Dermis microvascular lymphatic vessel endothelial cell (primary cell): ENCODE data around the gene ADSL. TPM values are rescaled to one million over a fixed set of nuclear protein-coding genes. Genes with fewer than 3 reads are reported as not detected.

Experiments
- DNase-seq, 2 donors: peaks; one replicate each; pipeline versions ENCODE4 v3.0.0 to v3.0.0-alpha.2; 2010; ENCODE audit warnings: low read depth in 2 of 2
- total RNA-seq: library from RNA; depleted of rRNA; stranded (reverse); fragments of >200 nt; gene quantifications from 2 replicates; pipeline ENCODE4 v1.2.1, GENCODE V29; 2014

The ADSL gene
- total RNA-seq, 1 donor from 2014 or later = 153 TPM

DNA sequence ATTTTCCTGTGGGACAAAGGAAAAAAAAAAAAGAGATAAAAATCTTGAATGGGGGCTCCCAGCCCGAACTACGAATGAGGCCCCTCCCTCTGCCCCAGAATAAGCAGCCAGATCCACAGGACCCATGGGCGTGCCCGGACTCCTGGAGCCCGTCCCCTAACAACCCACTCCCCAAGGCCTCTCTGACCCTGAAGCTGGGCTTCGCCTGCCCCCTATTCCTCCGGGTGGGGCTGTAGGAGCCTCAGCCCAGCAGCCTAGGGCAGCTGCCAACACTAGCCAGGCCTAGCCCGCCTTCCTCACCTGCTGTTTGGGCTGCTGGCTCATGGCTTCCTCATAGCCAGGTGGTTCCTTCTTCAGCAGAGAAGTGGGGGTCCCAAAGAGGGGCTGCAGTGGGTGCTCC is 70.7 kb downstream of the ADSL start:
- no peak for DNase-seq

DNA sequence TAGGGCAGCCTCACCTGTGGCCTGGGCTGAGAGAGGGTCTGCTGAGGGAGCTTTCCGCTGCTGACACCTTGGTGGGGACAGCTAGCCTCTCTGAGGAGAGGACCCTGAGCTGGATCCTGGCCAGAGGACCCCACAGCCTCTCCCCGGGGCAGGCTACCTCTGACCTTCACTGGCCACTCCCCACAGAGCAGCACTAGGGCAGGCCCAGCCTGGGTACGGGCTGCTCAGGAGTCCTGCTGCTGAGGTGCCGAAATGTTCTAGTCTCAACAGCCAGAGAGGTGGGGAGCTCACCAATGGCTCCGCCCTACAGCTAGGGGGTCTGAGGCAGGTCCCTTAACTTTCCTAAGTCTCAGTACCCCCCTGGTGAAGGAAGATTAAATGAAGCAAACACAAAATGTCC is 71.6 kb downstream of the ADSL start:
- DNase-seq = no peak

DNA sequence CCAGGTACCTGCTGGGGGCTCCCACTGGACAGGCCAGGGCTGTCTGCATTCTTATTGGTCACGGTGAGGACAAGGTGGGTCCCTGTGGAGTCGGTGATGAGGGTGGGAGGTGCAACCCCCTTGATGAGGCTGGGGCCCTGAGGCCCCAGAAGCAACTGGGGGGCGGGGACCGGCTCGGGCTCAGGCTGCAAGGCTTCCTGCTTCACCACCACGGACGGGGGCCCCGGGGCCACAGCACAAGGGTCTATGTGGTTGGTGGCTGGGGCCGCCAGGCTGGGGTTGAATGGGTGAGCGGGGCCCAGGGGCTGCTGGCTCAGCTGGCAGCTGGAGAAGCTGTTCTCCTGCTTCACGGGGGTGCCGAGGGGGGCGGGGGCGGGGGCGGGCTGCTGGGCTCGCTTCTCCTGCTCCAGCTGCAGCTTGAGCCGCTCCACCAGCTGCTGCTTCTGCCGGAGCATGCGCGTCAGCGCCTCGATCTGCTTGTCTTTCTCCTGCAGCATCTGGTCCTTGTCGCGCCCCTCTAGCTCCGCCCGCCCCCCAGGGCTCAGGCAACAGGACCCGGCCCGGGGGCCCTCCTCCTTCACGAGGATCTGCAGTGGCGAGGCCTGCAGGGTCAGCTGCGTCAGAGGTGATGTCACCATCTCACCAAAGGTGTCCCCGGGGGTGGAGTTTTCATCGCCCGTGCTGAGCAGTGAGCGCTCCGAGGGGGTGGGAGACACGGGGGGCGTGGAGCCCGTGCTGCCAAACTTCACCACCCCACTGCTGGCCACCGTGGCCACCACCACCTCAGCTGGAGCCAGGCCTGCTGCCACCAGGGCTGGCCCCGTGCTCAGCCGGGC is 72.3 kb downstream of the ADSL start:
- no peak for DNase-seq

DNA sequence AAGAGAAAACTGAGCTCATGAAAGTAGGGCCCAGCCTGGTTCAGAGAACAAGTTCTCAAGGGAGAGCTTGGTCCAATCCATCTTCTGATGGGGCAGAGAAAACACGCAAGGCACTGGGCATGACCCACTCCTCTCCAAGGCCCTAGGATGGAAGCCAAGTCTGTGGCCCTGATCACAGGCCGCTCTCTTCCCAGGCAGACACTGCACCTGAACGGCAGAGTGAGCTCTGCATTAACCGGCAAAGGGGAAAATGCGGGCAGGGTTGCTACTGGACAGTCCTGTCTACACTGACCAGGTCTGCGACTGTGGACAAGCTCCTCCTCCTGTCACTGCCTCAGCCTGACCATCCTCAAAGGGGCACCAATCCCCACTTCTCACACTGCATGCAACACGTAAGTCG is 73.4 kb downstream of the ADSL start:
- no peak for DNase-seq

DNA sequence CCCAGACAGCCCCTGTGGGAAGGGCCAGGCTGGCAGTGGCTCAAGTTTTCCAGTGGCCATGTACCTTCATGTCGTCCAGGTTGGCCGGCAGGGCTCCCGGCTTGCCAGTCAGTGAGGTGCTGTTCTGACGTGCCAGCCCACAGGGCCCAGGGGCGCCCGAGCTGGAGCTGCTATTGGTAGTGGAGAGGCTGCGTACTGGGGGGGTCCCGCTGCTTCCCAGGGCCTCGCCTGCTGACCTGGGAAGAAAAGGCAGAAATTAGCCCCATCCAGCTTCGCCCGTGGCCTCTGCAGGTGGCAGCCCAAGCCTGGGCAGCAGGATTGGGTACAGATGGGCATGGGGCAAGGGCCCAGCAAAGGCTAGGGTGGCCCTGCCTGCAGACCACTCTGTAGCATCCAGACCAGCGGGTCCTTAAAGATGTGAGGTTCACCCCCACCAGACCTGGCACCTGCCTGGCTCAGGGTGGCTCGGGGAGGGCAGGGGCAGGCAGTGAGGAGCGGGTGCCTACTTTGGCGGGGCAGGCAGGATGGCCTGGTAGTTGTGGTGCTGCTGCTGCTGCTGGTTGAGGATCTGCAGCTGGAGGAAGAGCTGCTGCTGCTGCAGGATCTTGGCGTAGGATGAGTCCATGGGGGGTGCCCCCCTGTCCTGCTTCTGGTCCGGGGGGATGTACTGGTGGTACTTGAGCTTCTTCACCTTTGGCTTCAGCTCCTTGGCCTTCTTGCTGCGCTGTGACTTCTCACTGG is 74.2 kb downstream of the ADSL start:
- no peak for DNase-seq

DNA sequence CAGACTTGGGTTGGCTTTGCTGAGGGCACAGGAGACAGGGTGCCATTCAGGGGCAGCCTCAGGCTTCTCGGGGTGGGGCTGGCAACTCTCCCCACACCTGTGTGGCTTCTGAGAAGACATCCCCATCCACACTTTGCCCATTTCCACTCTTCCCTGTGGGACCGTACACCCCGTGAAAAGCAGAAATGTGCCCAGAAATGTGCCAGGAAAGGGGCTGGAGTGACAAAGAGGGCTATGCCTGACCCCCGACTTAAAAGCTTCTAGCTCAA is 74.7 kb downstream of the ADSL start:
- no peak for DNase-seq

DNA sequence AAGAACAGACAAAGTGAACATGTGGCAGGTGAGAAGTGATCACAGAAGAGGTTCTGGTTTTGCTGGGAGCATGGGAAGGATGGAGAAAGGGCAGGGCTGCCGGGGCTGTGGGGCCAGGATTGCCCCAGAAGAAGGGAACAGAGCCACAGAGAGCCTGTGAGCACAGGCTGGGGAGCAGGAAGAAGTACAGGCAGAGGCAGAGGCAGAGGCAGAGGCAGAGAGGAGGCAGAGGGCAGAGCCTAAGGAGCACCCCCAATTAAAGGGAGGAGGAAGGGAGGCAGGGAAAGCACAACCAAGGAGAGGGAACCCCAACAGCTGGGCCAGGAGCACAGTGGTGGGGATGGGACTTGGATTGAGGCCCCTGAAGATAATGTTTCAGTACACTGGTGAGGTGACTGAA is 75.6 kb downstream of the ADSL start:
- DNase-seq = no peak

DNA sequence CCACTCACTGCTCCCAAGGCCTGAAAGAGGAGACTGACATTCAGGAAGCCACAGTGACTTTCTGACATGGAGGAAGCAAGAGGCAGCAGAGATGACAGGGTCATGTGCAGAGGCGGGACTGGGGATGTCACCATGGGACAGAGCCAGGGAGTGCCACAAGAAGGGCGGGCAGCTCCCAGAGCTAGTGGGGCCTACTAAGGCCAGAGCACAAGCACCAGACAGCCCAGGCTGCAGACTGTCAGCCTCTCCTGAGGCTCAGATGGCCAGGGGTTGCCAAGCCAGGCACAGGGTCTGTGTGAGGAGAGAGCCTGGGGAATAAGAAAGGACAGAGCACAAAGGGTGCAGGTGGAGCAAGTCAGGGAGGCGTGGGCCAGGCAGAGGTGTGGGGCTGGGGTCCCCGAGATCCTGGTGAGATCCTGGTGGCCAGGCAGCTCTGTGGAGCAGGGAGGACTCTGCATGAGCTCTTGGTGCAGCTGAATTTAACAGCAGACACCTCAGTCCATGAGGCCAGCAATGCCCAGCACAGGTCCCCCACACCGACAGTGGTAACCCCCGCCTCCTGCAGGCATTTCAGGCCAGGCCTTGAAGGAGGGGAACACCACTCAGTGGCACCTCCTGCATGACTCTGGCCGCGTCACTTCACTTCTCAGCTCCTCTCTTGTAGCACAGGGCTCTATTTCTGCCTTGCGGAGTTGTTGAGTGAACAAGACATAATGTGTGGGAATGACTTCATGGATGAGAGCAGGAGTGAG is 76.4 kb downstream of the ADSL start:
- DNase-seq = no peak

DNA sequence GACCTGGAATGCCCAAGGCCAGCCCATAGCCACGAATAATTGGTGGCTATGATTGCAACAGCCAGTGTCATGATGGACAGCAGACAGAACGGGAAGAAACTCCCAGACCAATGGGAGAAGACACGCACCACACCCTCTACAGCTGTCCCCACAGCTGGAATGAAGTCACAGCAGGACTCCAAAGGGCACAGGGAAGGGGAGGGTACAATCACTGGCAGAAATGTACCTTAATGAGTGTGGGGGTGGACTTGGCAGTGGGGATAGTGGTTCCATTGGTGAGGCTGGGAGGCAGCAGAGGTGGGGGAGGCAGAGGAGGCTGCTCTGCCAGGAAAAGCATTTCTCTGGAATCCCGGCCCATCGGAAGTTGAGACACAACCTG is 77.0 kb downstream of the ADSL start:
- DNase-seq = no peak

DNA sequence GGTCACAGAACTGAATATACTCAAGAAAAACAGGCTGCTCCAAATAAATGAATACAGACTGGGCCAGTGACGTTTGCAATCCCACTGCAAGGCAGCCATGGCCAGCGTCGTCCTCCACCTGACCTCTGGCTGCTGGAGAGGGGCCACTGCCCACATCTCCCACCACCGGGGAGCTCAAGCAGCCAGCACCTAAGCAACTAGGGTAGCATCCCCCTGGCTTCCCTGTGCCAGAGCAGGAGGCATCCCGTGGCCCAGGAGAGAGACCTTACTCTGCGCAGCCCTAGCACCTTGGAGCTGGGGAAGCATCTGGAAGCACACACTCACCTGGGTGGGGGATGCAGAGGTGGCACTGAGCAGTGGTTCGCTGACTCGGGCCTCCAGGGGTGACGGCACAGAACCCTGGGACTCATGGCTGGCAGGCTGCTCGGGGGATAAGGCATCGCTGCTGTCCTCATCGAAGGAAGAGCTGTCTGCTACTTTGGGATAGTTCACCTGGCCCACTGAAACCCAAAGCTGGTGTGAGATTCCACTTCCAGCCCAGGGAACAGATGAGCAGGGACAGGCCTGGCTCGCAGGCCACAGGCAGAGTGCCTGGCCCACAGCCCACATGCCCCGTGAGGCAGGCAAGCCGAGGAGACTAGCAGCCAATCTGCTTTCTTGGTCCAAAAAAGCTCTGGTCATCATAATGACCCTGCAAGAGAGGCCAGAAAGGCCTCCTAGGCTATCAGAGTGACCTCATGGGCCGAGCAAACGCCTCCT is 77.8 kb downstream of the ADSL start:
- DNase-seq = no peak

DNA sequence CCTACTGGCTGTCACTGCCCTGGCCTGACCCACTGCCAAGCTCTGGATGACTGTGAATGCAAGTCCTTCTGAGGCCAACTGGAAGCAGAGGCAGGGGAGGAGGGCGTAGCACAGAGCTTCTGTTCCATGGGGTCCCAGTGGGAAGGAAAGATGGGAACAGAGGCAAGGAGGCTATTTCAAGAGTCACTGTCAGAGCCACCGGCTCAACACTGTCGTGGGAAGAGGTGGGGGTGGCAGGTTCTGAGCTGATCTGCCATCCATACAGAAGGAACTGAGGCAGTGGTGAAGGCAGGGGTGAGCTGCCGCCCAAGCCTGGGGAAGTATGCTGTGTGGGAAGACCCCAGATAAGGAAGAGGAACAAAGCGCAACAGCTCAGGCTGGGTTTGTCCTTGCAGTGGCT is 78.8 kb downstream of the ADSL start:
- no peak for DNase-seq

DNA sequence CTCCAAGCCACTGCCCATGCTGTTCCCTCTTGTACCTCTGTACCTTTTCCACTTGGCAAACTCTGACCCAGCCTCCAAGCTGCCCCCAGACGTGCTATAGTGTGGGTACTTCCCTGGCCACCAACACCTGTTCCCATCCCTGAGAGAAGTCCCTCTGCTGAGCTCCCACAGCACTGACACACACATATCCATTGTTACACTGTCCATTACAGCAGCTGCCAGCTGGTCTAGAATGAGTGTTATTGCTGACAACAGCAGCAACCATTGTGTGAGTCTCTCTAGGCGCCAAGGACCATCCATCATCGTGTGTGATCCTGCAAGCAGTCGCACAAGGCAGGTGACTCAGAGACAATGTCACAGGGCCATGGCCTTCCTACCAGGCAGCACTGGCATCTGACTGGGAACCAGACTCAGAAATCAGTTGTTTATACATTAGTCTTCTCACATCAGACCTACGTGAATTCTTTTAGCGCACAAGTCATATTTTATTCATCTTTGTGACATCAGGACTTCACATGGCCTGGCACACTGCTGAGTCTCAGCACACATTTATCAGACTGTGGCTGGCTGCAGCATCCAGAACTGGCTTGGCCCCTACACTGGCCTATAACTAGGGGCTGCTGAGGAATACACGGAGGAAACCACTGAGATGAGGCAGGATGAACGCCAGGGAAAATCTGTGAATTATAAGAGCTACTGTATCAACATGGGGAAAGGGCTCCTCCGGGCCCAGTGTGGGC is 80.5 kb downstream of the ADSL start:
- peak; percentile 14 to 73 for DNase-seq

DNA sequence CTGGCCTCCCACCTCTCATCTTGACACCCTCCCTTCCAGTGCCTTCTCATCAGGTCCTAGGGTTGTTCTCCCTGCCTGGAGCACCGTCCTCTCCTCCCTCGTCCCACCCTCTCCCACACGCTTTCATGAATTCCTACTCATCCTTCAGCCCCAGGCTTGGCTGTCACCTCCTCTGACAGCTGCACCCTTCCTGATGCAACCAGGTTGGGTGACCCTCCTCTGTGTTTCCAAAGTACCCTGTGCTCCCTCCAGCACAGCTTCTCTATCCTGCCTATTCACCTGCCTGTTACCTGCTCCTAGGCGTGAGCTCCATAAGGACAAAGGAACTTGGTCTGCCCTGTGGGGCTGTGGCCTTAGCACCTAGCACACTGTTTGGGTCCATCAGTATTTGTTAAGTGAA is 82.5 kb downstream of the ADSL start:
- DNase-seq = no peak

DNA sequence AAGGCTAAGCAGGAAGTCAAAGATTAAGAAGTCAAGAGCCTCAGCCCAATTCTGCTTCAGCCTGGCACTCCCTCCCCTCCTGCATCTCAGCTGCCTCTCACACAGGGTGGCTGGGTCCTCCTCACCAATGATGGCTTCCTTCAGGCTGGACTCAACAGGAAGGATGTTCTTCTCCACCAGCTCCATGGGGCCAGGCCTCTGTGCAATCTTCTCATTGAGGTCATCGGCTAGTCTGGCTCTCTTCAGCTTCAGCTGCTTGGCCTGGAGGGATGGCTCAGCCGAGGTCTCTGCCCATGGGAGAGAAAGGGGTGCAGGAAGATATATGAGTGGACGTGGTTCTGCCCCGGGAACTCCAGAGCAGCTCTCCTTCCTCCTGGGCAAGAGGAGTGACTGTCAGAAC is 83.2 kb downstream of the ADSL start:
- no peak for DNase-seq

DNA sequence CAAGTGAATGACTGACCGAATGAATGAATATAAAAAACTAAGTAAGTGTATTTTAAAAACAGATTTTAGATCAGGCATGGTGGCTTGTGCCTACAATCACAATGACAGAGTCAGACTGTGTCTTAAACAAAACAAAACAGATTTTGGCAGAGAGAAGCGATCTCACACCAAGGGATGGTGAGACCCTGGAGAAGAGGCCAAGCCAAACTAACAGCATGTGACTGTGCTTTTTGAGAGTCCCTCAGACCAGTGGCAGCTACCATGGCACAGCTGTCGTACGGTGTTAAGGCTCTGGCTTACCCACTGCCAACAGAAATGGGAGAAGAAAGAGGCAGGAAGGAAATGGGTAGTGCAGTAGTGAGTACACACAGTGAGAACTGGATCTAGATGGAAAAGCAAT is 84.7 kb downstream of the ADSL start:
- DNase-seq = no peak

DNA sequence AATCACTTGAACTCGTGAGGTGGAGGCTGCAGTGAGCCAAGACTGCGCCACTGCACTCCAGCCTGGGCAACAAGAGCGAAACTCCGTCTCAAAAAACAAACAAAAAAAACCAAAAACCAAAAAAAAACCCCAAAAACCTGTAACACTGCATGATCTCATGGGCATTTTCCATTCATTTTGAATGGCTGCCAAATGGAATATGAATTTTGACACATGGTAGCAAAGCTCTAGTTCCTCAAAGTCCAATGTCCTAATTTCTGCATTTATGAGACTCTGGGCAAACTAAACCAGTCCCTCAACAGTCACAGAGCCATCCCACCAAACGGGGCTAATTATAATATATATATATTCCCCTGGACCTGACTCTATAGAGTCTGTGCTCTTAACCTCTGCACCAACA is 85.9 kb downstream of the ADSL start:
- no peak for DNase-seq

DNA sequence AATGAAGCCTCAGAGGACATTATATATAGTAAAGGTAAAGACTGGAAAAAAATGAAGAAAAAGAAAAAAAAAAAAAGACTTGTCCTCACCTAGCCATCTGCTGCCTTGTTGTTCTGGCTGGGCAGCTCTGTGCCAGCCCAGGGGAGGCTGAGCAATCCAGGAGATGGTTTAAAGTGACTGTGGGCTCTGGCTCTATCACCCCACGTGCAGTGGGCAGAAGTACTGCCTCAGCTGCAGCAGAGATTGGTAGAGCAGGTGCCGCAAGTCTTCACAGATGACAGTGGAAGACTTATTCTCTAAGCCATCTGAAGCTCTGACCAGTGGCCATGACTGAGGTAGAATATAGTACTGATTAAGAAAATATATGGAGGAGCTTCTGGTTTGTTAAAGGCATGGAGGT is 86.3 kb downstream of the ADSL start:
- DNase-seq = no peak

DNA sequence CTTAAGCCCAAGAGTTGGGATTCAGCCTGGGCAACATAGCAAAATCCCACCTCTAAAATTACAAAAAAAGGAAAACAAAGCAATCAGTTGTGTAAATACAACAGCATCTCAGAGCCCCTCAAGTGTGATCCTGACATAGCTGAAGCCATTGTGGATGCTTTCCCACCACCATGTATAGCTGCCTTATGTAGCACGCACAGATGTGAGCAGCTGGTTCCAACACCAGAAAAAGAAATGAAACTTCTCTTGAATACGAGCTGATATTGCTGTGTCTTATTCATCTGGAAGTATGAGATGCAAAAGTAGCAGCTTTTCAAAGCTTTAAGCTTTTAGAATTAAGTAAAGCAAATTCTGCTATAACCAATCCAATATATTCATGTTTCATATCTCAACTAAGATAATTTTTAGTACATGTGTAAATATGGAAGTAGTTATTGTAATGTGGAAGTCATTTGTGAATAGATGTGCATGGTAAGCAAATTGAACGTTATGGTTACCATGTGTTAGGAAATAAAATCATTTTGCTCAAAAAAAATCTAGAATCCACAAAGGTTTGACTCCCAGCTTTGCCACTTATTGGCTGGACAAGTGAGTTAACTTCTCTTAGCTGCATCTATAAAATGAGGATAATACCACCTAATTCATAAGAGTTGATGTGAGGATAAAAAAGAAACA is 87.3 kb downstream of the ADSL start:
- DNase-seq = no peak

DNA sequence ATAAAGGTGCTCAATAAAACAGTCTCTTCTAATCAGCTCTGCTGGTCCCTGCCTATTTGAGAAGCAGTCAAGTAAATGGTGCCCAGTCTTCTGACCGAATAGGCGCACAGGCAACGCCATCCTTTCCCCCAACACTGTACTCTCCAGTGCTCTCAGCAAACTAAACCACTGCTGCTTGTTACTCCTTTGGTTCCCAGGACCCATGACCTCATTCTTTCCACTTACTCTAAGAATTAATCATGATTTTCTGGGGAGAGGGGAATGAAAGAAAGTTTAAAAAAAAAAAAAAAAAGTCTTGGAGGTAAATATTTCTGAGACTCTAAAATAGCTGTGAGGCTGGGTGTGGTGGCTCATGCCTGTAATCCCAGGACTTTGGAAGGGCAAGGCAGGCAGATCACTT is 87.8 kb downstream of the ADSL start:
- no peak for DNase-seq

DNA sequence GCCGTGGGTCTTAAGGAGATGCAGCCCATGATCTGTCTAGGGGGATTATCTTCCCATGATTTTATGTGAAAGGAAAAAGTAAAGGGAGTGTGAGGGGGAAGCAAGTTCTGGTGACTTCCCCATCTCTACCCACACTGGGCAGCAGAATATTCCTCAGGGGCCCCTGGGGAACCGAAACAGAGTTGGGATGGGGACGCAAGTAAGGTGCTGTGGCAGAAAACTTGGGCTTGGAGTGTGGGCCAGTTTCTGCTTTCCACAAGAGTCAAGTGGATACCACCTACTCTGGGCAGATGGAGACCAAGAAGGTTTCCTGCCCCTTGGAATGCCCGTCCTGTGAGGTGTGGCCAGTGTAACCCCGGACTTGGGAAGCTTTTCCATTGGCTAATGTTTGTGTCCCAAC is 88.4 kb downstream of the ADSL start:
- DNase-seq = no peak
